ENCODE results near the gene GPC5. TPM values are rescaled to one million over a fixed set of nuclear protein-coding genes. Genes with fewer than 3 reads are reported as not detected.

GPC5 gene
- total and polyA plus RNA-seq, 9 of the 15 experiments (the other 6 are each of a cell fraction or from before 2014, with no cell fraction given) = 0.18 to 0.27 TPM; not detected in 7

DNA sequence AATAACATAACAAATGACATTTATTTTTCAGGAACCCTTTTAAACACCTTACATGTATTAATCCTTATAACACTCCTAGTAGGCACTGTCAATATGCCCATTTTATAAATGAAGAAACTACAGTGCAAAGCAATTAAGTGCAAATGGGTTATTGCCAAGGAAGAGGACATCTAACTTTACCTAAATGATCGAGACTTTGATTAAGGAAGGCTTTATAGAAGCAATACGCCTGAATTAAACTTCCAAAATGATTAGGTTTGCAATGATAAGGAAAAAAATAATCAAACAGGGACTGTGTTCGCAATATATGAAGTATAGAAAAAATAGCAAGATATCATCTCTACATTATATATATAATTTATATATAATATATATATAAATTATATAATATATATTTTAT, 1214.5 kb downstream of the GPC5 start (continued):
- TF ChIP-seq, protein P1, sequence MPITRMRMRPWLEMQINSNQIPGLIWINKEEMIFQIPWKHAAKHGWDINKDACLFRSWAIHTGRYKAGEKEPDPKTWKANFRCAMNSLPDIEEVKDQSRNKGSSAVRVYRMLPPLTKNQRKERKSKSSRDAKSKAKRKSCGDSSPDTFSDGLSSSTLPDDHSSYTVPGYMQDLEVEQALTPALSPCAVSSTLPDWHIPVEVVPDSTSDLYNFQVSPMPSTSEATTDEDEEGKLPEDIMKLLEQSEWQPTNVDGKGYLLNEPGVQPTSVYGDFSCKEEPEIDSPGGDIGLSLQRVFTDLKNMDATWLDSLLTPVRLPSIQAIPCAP (CRISPR knock-in tag; IDR thresholded peaks at IDR 0.05; ENCODE audit: borderline replicate concordance) = no peak
- TF ChIP-seq, protein P2, sequence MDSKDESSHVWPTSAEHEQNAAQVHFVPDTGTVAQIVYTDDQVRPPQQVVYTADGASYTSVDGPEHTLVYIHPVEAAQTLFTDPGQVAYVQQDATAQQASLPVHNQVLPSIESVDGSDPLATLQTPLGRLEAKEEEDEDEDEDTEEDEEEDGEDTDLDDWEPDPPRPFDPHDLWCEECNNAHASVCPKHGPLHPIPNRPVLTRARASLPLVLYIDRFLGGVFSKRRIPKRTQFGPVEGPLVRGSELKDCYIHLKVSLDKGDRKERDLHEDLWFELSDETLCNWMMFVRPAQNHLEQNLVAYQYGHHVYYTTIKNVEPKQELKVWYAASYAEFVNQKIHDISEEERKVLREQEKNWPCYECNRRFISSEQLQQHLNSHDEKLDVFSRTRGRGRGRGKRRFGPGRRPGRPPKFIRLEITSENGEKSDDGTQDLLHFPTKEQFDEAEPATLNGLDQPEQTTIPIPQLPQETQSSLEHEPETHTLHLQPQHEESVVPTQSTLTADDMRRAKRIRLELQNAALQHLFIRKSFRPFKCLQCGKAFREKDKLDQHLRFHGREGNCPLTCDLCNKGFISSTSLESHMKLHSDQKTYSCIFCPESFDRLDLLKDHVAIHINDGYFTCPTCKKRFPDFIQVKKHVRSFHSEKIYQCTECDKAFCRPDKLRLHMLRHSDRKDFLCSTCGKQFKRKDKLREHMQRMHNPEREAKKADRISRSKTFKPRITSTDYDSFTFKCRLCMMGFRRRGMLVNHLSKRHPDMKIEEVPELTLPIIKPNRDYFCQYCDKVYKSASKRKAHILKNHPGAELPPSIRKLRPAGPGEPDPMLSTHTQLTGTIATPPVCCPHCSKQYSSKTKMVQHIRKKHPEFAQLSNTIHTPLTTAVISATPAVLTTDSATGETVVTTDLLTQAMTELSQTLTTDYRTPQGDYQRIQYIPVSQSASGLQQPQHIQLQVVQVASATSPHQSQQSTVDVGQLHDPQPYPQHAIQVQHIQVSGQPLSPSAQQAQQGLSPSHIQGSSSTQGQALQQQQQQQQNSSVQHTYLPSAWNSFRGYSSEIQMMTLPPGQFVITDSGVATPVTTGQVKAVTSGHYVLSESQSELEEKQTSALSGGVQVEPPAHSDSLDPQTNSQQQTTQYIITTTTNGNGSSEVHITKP (IDR thresholded peaks at IDR 0.05; ENCODE audit: partially characterized antibody) = no peak
- TF ChIP-seq ZNF121 (CRISPR knock-in tag; conservative IDR thresholded peaks at IDR 0.05) = no peak
- TF ChIP-seq ZBTB12 (CRISPR knock-in tag; IDR thresholded peaks at IDR 0.05) = no peak
- TF ChIP-seq, protein P3, sequence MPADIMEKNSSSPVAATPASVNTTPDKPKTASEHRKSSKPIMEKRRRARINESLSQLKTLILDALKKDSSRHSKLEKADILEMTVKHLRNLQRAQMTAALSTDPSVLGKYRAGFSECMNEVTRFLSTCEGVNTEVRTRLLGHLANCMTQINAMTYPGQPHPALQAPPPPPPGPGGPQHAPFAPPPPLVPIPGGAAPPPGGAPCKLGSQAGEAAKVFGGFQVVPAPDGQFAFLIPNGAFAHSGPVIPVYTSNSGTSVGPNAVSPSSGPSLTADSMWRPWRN (IDR thresholded peaks at IDR 0.05; ENCODE audit: low read depth) = no peak
- TF ChIP-seq ZNF318 (IDR thresholded peaks at IDR 0.05; ENCODE audit: borderline replicate concordance in 1 of 2, low read depth in 1 of 2) = 0 out of 4 replicates have a peak, but pooled peaks of 1 of the 2 experiments have one; percentile 52
- TF ChIP-seq ZKSCAN3 (CRISPR knock-in tag; IDR thresholded peaks at IDR 0.05) = peak; percentile 35; the same call in 1 of the 2 replicates
- TF ChIP-seq TCFL5 (CRISPR knock-in tag; conservative IDR thresholded peaks at IDR 0.05) = 0 out of 2 replicates have a peak, but pooled peaks have one; percentile 26
- no peak for TF ChIP-seq ETS2 (tag; IDR thresholded peaks at IDR 0.05; ENCODE audit: borderline replicate concordance, poor library complexity, severe bottlenecking)
- TF ChIP-seq, protein P4, sequence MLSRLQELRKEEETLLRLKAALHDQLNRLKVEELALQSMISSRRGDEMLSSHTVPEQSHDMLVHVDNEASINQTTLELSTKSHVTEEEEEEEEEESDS (CRISPR knock-in tag; IDR thresholded peaks at IDR 0.05) = no peak
- TF ChIP-seq ZNF830 (CRISPR knock-in tag; IDR thresholded peaks at IDR 0.05) = no peak
